Ovary (tissue), 3 donors: ENCODE data around the gene HPSE2.

Source experiments
- CTCF ChIP-seq, 3 donors: fragments of 450-650 bp in 2 of 3; fragments of 200-600 bp in 1 of 3; IDR thresholded peaks; one replicate each; pipeline versions ENCODE4 v1.5.1 to v1.8.0; 2016 to 2022; ENCODE audit warnings: antibody characterized with exemption in 3 of 3, mild to moderate bottlenecking in 1 of 3
- EP300 ChIP-seq: sonication (generic); formaldehyde crosslinking; IDR thresholded peaks from one replicate; pipeline ENCODE4 v1.6.1; 2017; ENCODE audit warnings: antibody characterized with exemption
- POLR2A ChIP-seq: fragments of 450-650 bp; IDR thresholded peaks from one replicate; pipeline ENCODE4 v1.6.1; 2017; ENCODE audit warnings: antibody characterized with exemption, mild to moderate bottlenecking, moderate library complexity
- donor health status: DM: no; HTN: no; CAD: no.

GRCh38 chr10:98570834-98571233 is 664.8 kb downstream of the HPSE2 start:
- TF ChIP-seq CTCF (IDR thresholded peaks at IDR 0.05) (no peak), EP300 (no peak), POLR2A (no peak)
